ENCODE data around the gene ADRA2A.

Gene ADRA2A

GRCh38 chr10:111110771-111111170 lies 33.9 kb downstream of the ADRA2A start:
- ATAC-seq, result no peak
- TF ChIP-seq ARNTL (CRISPR knock-in tag; IDR thresholded peaks at IDR 0.05; ENCODE audit: borderline replicate concordance, low read depth), result no peak
- TF ChIP-seq RARB (CRISPR knock-in tag; IDR thresholded peaks at IDR 0.05), result no peak
- TF ChIP-seq ZNF8 (CRISPR knock-in tag; IDR thresholded peaks at IDR 0.05), result no peak
- TF ChIP-seq CSDC2 (CRISPR knock-in tag; IDR thresholded peaks at IDR 0.05), result no peak
- no peak for TF ChIP-seq TCF4 (CRISPR knock-in tag; IDR thresholded peaks at IDR 0.05; ENCODE audit: borderline replicate concordance)
- TF ChIP-seq ESRRG (CRISPR knock-in tag; IDR thresholded peaks at IDR 0.05), result no peak
- TF ChIP-seq OSR1 (CRISPR knock-in tag; IDR thresholded peaks at IDR 0.05), result no peak
- TF ChIP-seq POU6F1 (CRISPR knock-in tag; IDR thresholded peaks at IDR 0.05; ENCODE audit: borderline replicate concordance, low read depth), result no peak
- no peak for TF ChIP-seq ZC3H10 (CRISPR knock-in tag; IDR thresholded peaks at IDR 0.05)
- no peak for TF ChIP-seq TSHZ2 (CRISPR knock-in tag; IDR thresholded peaks at IDR 0.05)
- TF ChIP-seq CSRNP3 (CRISPR knock-in tag; IDR thresholded peaks at IDR 0.05), result no peak
- no peak for TF ChIP-seq TOX (CRISPR knock-in tag; IDR thresholded peaks at IDR 0.05; ENCODE audit: borderline replicate concordance)
- no peak for TF ChIP-seq ZFP3 (CRISPR knock-in tag; IDR thresholded peaks at IDR 0.05)
- TF ChIP-seq PPARA (CRISPR knock-in tag; IDR thresholded peaks at IDR 0.05; ENCODE audit: borderline replicate concordance), result no peak
- TF ChIP-seq PATZ1 (CRISPR knock-in tag; IDR thresholded peaks at IDR 0.05; ENCODE audit: borderline replicate concordance), result no peak
- TF ChIP-seq ZFP30 (CRISPR knock-in tag; IDR thresholded peaks at IDR 0.05), result no peak
- TF ChIP-seq SNAI2 (CRISPR knock-in tag; IDR thresholded peaks at IDR 0.05), result no peak

- no peak for ATAC-seq
- TF ChIP-seq CSRNP3 (CRISPR knock-in tag; IDR thresholded peaks at IDR 0.05), result no peak
- no peak for TF ChIP-seq OSR1 (CRISPR knock-in tag; IDR thresholded peaks at IDR 0.05)
- no peak for TF ChIP-seq ZFP30 (CRISPR knock-in tag; IDR thresholded peaks at IDR 0.05)
- no peak for TF ChIP-seq ZNF70 (CRISPR knock-in tag; IDR thresholded peaks at IDR 0.05)
- no peak for TF ChIP-seq ZNF8 (CRISPR knock-in tag; IDR thresholded peaks at IDR 0.05)
Observed at GRCh38 chr10:111112333-111112732, 35.5 kb downstream of the ADRA2A start.

GRCh38 chr10:111113238-111113960 lies 36.6 kb downstream of the ADRA2A start:
- ATAC-seq, result no peak
- no peak for TF ChIP-seq ZFP30 (CRISPR knock-in tag; IDR thresholded peaks at IDR 0.05)
- TF ChIP-seq ISL1 (CRISPR knock-in tag; IDR thresholded peaks at IDR 0.05), result no peak
- no peak for TF ChIP-seq ESRRG (CRISPR knock-in tag; IDR thresholded peaks at IDR 0.05)
- no peak for TF ChIP-seq BACH2 (CRISPR knock-in tag; IDR thresholded peaks at IDR 0.05; ENCODE audit: borderline replicate concordance)
- no peak for TF ChIP-seq ZNF8 (CRISPR knock-in tag; IDR thresholded peaks at IDR 0.05)
- no peak for TF ChIP-seq CSRNP3 (CRISPR knock-in tag; IDR thresholded peaks at IDR 0.05)
- TF ChIP-seq OSR1 (CRISPR knock-in tag; IDR thresholded peaks at IDR 0.05), result no peak
- TF ChIP-seq GLIS3 (CRISPR knock-in tag; IDR thresholded peaks at IDR 0.05), result no peak
